ENCODE measurements around the gene LNX1. TPM values are rescaled to one million over a fixed set of nuclear protein-coding genes. Genes with fewer than 3 reads are reported as not detected.

The LNX1 gene
- total and polyA plus RNA-seq, 2 of the 8 experiments (the other 6 are each of a cell fraction or from before 2014, with no cell fraction given), result 2.7 to 3.8 TPM

DNA sequence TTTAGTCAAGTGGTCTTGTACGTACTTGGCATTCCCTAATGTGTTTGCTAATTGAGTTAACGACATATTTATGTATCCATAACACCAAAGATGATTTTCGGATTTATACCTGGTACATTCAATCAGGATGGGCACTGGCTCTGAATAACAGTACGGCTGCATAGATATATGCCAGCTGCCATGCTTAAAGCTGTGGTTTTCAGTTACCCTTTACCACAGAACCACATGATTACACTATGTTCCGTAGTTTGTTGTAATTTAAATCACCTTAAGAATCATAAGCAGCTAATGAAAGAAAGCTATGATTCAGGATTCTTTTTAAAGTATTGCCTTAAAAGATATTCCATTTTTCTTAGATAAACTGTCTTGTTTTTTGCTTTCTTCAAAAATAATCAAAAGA lies 160.2 kb downstream of the LNX1 start (continued):
- TF ChIP-seq CHD2 (IDR thresholded peaks at IDR 0.05; ENCODE audit: low read length) (no peak), TBP (IDR thresholded peaks at IDR 0.05; ENCODE audit: low read depth, low read length) (no peak), SIRT6 (IDR thresholded peaks at IDR 0.05; ENCODE audit: low read length) (no peak), GTF2F1 (IDR thresholded peaks at IDR 0.05; ENCODE audit: borderline replicate concordance, low read depth, low read length) (no peak), POU5F1 (IDR thresholded peaks at IDR 0.05; ENCODE audit: low read depth, low read length) (no peak)

Measured in H1 (cell line).